Kasumi-1 (cell line): ENCODE results near the gene EEIG1.

Source experiments
- DNase-seq, 2 experiments: peaks; one replicate each; lab custom pipeline; 2025; lab: John Stamatoyannopoulos, UW

Gene EEIG1

GRCh38 chr9:127974769-127975261, 6.0 kb downstream of the EEIG1 start:
- no peak for DNase-seq

GRCh38 chr9:127974001-127974768, 6.6 kb downstream of the EEIG1 start:
- no peak for DNase-seq

- no peak for DNase-seq
Observed at GRCh38 chr9:127973169-127974000, 7.4 kb downstream of the EEIG1 start.

- DNase-seq: no peak
Observed at GRCh38 chr9:127972236-127972871, 8.4 kb downstream of the EEIG1 start.

GRCh38 chr9:127971357-127972235, 9.2 kb downstream of the EEIG1 start:
- no peak for DNase-seq

GRCh38 chr9:127970401-127971313, 10.1 kb downstream of the EEIG1 start:
- DNase-seq: no peak

- DNase-seq: no peak
Observed at GRCh38 chr9:127968700-127969383, 11.9 kb downstream of the EEIG1 start.

- DNase-seq: no peak
Observed at GRCh38 chr9:127968042-127968441, 12.7 kb downstream of the EEIG1 start.

- no peak for DNase-seq
Observed at GRCh38 chr9:127967151-127967809, 13.5 kb downstream of the EEIG1 start.

GRCh38 chr9:127966416-127967150, 14.2 kb downstream of the EEIG1 start:
- DNase-seq: no peak

- no peak for DNase-seq
Observed at GRCh38 chr9:127965953-127966352, 14.8 kb downstream of the EEIG1 start.

- DNase-seq: no peak
Observed at GRCh38 chr9:127963359-127964064, 17.3 kb downstream of the EEIG1 start.

- no peak for DNase-seq
Observed at GRCh38 chr9:127963041-127963358, 17.8 kb downstream of the EEIG1 start.

- no peak for DNase-seq
Observed at GRCh38 chr9:127962278-127962677, 18.5 kb downstream of the EEIG1 start.

- DNase-seq: no peak
Observed at GRCh38 chr9:127961613-127962155, 19.1 kb downstream of the EEIG1 start.

- DNase-seq: no peak
Observed at GRCh38 chr9:127961155-127961490, 19.7 kb downstream of the EEIG1 start.

- DNase-seq: no peak
Observed at GRCh38 chr9:127960410-127961154, 20.2 kb downstream of the EEIG1 start.
